GM19397 (cell line): Measurements from ENCODE around the gene COG5.

ENCODE experiments used
- ATAC-seq: cut with Tn5 transposase; IDR thresholded peaks from one replicate; pipeline ENCODE4 v1.9.1; 2021; ENCODE audit warnings: mild to moderate bottlenecking, moderate library complexity; ENCODE audit not compliant: unreplicated experiment

The COG5 gene

DNA sequence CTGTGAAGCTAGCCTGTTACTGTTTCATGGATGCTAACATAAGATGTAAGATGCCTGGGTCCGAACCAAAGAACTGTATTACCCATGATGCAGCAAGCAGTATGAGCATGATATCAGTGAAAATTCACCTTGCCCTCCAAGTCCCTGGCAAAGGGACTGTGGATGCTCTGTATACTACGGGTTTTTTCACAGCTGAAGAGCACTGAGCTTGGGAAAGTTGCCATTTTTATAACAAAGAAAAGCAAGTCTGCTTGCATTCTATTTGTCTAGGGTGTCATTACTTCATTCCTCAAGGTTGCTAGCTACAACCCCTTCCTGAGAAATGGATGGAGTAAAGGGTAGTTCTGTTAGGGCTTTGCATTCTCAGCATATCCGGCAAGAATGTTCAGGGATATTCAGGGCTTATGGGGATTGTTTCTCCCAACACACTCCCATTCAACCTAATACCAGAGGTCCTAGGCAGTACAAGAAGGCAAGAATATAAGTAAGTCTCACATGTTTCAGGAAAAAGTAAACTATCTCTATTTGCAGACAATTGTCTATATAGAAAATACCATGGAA lies 99.0 kb downstream of the COG5 start:
- ATAC-seq, result no peak

DNA sequence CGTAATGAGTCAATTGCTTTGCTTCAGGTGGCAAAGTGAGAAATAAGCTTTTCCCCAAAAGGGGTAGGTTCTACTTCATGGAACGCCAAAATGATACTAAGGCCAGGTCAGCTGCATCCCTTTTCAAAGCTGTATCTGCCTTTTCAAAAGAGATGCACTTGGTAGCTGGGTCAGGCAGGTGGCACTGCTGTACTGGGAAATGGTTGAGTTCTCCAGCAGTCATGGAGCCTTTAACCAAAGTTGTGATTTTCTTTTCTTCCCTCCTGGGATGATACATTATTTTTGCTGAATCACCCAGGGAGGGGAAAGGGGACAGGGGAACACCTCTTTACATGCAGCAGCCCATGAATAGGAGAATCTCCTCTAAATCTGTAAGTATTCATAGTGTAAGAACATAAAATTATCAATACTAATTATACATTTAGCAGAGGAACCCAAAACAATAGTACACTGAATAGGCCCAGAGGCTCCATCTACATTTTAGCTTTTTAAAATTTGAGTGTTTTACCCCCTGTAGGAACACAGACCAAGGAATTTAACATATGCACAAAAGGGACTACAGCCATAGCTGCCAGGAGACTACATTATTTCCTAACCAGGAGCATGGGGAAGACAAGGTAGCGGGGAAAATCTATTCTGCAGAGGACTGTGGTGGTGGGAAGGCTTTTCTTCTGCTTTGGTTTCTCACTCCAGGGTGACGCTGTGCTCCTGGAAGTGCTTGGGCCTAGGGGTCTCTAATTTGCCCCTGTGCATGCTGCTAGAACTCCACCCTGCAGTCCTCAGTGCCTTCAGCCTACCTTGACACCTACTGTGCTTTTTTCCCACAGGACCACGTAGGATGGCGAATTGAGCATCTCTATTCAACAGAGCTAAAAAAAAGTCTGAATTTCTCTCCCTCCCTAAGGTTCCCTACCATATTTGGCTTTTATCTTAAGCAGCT lies 100.3 kb downstream of the COG5 start:
- no peak for ATAC-seq

DNA sequence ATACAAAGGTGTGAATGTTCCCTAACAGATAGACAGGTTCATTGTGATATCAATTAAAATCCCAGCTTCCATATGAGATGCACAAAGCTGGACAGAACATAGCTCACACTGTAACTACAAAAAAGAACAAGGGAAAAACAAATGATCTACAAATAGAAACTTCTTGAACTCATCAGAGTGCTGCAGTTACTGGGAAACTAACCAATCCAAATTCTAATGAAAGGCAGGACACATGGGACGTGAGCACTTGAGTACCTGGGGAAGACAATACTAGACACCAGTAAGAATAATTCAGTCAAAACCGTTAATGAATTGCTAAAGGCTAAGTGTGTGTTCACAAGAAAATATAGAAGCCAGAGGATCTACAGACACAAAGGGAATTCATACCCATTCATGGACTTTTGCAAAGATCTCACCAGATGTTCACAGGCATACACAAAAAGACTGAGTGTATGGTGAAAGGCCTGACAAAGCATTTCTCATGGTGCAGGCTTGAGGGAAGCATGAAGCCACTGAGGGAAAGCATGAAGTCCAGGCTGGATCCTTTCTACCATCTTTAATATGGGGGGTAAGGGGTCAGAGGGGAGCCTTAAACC lies 101.7 kb downstream of the COG5 start:
- no peak for ATAC-seq

DNA sequence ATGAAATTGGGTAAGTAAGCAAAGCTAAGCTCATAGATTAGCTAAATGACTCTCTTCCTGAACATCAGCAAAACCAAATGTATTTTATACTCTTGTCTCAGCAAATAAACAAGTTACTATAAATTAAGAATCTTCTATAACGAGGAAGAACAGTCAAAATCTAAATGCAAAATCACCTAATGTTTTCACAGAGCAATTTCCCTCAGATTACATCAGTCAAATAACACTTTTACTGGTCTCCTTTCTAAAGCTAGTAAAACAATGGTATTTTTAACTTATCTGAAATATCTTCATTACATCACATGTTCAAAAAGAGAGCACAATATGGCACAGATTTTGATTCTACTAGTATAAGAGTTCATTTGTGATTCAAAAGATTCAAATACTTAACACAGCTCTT lies 110.3 kb downstream of the COG5 start:
- no peak for ATAC-seq

DNA sequence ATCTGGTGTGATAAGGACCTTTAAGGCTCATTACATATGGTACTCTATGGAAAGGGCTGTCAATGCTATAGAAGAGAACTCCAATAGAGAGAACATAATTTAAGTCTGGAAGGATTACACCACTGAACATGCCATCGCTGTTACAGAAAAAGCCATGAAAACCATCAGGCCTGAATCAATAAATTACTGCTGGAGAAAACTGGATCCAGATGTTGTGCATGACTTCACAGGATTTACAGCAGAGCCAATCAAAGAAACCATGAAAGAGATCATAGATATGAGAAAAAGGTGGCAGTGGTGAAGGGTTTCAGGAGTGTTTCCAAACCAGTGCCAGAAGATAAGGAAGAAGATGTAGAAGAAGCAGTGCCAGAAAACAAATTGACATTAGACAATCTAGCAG lies 112.8 kb downstream of the COG5 start:
- no peak for ATAC-seq

DNA sequence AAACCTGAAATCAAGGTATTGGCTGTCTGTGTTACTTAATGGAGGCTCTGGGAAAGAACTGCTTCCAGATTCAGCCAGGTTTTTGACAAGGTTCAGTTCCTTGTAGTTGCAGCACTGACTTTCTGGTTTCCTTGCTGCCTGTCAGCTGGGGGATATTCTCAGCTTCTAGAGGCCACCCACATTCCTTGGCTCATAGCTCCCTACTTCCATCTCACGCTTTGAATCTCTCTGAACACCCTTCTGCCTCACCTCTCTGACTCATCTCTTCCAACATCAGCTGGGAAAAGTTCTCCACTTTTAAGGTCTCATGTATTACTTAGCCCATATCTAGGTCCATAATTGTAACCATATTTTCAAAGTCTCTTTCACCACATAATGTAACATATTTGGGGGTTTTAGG lies 116.7 kb downstream of the COG5 start:
- ATAC-seq, result no peak

DNA sequence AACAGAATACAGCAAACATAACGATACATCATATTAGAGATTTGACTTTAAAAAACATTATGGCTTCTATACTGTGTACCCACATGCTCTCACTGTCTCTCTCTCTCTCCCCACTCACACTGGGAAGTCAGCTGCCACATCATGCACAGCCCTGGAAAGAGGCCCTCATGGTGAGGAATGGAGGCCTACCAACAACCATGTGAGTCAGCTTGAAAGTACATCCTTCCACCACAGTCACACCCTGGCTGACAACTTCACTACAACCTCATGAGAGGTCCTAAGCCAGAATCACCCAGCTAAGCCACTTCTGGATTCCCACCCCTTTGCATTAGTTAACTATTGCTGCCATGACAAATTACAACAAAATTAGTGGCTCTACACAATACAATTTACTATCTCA lies 117.2 kb downstream of the COG5 start:
- no peak for ATAC-seq

DNA sequence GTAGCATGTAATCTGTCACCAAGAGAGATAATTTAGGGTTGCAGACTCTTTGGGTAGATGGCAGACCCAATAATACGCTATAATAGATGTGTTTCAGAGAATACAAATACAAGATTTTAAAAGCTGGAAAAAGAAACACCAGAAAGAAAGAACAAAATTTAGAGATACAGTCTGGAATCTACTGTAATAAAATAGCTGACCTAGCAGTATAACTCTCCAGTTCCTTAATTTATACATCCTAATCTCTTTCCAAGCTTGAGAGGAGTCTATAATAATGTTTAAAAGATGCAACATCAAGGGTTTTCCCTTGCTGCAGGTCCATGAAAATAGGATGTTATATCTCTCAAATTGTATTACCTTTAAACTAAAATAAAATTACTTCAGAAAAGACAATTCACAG lies 121.0 kb downstream of the COG5 start:
- no peak for ATAC-seq

DNA sequence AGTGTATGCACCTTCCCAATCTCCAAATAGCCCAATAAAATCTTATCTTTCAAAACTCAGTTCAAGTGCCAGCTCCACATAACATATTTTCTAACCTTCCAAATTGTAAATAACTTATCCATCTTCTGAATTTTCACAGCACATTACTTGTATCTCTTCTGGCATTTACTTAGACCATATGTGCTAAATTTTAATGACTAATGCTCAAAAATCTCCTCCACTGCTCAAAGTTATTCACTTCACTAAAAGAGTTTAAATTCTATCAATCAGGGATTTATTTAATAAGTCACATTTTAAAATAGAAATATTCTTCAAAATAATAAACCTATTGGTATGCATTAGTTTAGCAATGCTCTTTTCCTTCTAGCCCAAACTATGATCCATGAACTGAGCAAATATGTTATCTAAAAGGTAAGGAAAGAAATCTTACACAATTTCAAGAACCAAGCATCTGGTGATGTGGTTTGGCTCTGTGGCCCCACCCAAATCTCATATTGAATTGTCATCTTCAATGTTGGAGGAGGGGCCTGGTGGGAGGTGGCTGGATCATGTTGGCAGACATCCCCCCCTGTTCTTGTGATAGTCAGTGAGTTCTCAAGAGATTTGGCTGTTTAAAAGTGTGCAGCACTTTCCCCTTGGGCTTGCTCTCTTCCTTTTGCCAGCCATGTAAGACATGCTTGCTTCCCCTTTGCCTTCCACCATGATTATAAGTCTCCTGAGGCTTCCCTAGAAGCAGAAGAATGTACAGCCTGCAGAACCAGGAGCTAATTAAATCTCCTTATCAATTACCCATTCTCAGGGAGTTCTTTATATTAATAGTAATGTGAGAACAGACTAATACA lies 121.9 kb downstream of the COG5 start:
- no peak for ATAC-seq

DNA sequence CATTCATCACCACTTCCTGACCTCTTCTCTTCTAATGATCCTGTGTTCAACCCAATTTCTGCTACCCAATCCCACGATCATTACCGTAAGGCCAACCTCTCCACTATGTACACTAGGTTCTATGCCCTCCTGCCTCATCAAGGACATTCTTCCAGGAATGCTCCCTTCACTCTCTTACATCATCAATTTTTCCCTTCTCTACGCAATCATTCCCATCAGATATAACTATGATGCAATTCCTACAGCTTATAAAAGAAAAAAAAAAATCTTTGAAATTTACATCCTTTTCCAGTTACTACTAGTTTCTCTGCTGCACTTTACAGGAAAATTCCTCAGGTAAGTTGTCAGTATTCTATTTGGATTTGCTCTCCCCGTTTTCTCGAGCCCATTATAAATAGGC lies 124.7 kb downstream of the COG5 start:
- no peak for ATAC-seq

DNA sequence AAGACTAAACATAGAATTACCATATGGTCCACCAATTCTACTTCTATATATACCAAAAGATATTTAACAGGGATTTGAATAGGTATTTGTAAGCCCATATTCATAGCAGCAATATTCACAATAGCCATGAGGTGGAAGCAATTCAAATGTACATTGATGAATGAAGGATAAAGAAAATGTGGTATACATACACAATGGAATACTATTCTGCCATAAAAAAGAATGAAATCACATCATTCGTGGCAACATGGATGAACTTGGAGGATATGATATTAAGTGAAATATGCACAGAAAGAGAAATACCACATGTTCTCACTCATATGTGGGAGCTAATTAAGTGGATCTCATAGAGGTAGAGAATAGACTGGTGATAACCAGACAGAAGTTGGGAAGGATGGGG lies 128.0 kb downstream of the COG5 start:
- no peak for ATAC-seq

DNA sequence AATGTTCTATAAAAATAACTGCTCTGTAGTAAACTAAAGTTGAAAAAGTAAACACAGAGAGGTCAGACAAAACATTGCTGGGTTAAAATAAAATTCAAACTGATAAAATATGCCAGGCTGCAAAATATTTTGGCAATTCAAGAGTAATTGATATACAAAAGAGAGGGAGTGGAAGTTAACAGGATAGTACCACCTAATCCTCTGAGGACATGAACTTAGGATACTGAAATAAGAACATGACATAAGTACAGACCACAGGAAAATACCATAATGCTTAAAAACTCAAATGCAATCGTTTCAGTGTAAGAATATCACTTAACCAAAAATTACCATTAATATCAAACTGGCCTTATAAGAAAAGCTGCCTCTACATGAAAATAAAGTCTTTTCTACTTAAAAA lies 131.5 kb downstream of the COG5 start:
- no peak for ATAC-seq

DNA sequence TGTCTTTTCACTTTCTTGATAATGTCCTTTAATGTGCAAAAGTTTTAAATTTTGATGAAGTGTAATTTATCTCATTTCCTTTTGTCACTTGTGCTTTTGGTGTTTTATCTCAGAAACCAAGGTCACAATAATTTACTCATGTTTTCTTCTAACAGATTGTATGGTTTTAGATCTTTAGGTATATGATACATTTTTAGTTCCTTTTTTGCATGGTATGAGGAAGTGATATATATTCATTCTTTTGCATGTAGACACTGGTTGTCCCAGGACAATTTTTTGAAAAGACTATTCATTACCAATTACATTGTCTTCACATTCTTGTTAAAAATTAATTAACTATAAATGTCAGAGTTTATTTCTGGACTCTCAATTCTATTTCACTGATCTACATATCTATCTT lies 133.7 kb downstream of the COG5 start:
- ATAC-seq, result no peak

DNA sequence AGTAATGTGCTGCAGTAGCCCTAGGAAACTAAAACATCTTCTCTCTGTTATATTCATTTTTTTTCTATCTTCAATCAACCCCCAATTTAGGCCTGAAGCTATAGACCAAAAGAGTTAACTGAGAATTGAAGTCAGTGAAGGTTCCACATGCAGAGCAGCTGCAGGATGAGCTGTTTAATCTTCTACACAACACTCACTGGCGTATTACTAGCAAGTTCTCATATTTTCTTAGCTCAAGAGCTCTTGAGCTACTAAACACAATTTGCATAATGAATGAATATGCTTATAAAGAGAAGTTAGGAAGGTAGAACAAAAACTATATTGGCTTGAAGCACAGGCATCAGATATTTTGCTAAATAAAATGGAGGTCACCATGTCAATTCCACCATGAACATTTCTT lies 135.1 kb downstream of the COG5 start:
- ATAC-seq, result no peak

DNA sequence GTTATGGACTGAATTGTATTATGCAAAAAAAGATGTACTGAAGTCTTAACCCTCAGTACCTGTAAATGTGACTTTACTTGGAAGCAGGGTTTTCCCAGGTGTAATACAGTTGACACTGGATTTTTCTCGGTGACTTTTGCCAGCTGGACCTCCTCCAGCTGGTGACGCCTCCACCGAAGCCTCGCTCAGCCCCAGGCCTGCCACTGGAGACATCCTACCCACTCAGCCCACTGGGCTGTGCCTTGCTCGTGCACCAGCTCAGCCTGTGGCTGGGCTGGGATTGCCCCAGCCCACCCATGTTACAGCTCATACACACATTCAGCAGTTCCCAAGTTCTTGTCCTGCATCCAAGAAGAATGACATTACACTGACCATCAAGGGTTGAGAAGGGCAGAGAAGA lies 136.3 kb downstream of the COG5 start:
- ATAC-seq, result no peak

DNA sequence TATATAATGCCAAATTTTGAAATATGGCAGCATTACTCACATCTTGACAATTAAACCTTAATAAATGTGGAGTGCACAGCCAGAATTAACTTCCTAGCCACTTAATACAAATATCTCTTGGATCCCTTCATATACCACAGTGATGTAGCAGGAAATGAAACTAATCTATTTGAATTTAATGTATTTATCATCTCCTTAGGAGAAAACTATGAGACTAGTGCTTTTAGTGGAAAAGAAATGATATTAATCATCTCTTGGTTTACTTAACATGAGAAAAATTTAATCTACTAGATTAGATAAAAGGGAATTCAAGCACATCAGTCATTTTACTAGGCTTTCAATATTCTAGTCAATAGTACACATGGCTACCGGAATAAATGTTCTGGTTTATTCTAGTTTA lies 149.5 kb downstream of the COG5 start:
- ATAC-seq, result no peak

DNA sequence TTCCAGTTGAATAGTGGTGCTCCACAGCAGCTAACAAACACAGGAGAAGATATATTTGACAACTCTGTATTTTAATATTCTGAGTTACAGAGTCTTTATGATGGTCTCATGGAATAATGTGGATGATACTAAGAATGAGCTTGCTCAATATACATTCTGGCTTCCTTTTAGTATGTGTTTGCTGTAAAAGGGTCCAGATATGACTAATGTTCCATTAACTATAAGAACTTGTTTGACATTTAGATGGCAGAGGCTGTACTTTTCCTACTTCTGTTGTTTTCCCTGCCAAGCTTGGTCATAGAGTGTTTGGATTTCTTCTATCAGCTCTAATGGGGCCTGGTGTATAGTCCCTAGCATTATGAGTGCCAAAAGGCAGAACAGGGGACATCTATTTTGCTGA lies 155.4 kb downstream of the COG5 start:
- no peak for ATAC-seq

DNA sequence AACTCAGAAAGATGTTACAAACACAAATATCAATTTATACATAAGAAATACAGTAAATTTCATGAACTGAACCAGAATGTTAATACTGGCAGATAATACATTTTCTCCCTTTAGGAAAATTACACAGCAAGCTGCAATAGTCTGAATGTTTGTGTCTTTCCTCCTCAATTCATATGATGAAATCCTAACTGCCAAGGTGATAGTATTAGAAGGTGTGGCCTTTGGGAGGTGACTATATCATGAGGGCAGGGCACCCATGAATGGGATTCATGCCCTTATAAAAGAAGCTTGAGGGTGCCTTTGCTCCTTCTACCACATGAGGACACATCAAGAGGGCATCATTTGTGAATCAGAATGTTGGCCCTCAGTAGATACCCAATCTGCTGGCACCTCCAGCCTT lies 158.2 kb downstream of the COG5 start:
- ATAC-seq, result no peak

DNA sequence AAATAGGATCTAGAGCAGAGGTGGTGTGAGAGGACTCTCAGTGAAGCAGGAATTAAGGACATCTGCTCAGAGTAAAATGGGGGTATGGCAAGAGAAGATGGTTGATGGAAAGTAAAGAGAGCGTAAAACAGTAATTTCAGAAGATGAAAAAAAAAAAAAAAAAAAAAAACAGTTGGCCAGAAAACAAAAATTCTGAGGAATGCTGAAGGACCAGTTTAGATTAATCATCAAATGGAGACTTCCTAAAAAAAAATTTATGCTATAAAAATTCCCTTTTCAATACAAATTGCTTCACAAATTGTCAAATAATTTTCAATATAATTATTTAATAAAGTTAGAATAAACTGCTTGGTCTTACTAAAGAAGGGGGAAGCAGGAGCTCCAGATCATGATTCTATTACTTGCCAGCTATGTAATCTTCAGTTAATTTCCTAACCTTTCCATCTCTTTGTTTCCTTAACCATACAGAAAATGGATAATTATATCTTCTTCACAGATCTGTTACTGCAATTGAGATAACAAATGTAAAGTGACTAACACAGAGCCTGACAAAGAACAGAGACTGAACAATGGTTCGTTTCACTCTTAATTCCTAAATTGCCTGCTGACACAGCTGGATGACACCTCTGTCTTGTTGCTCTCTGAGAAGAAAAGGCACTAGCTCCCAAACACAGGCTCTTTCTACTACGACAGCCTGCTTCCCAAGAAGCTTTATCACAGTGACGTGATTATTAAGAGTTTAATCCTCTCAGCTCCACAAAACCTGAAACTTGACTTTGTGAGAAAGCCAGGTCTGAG lies 158.8 kb downstream of the COG5 start:
- ATAC-seq, result no peak

DNA sequence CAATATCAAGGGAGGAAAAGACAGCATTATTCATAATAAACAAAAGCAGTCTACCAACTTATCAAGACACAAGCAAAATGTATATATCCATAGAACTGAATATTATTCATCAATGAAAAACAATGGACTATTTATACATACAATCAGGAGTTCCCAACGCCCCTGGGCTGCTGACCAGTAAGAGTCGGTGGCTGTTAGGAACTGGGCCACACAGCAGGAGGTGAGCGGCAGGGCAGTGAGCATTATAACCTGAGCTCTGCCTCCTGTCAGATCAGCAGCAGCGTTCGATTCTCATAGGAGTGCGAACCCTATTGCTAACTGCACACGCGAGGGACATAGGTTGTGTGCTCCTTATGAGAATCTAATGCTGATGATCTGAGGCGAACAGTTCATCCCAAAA lies 165.6 kb downstream of the COG5 start:
- no peak for ATAC-seq

DNA sequence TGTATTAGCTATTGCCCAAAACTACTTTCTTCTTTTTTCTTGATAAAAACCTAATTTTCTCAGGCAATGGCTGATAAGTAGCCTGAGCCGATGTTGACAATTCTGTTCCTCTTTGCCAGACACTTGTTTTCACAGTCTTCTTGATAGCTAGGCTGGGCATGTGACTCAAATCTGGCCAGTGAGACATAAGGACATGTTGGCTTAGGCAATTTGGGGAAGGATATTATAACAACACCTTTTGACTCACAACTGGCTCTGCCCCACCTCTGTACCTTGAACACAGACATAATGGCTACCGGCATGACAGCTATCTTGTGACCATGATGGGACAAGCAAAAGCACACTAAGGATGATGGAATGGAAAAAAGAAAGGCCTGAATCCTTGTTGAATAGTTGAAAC lies 166.7 kb downstream of the COG5 start:
- ATAC-seq, result no peak
